HepG2 (cell line): ENCODE measurements around the gene NFKB2. TPM values are rescaled to one million over a fixed set of nuclear protein-coding genes. Genes with fewer than 3 reads are reported as not detected.
A peak's percentile ranks its signal among the peaks of the same experiment; 100 is the strongest.

Experiments used
- ELF3 ChIP-seq: IDR thresholded peaks from 2 replicates; pipeline ENCODE4 v1.6.1; 2016; ENCODE audit warnings: missing genetic modification reagents, missing compliant biosample characterization
- GATA4 ChIP-seq: sonication (generic); IDR thresholded peaks from 2 replicates; pipeline ENCODE4 v1.6.1; 2016; ENCODE audit warnings: antibody characterized with exemption, low read depth, borderline replicate concordance
- GATAD1 ChIP-seq: IDR thresholded peaks from 2 replicates; pipeline ENCODE4 v1.6.1; 2016; ENCODE audit warnings: missing genetic modification reagents, missing compliant biosample characterization
- HNF4A ChIP-seq: sonication (generic); formaldehyde crosslinking; IDR thresholded peaks from 2 replicates; pipeline ENCODE4 v1.4.0; 2020; ENCODE audit warnings: missing genetic modification reagents
- KDM4B ChIP-seq: sonication (generic); formaldehyde crosslinking; IDR thresholded peaks from 2 replicates; pipeline ENCODE4 v1.4.0; 2020; ENCODE audit warnings: missing genetic modification reagents
- KIAA2018 ChIP-seq: sonication (generic); formaldehyde crosslinking; IDR thresholded peaks from 2 replicates; pipeline ENCODE4 v1.5.0; 2020; ENCODE audit warnings: mild to moderate bottlenecking, missing genetic modification reagents, borderline replicate concordance
- MLLT10 ChIP-seq: sonication (generic); formaldehyde crosslinking; IDR thresholded peaks from 2 replicates; pipeline ENCODE4 v1.4.0; 2020; ENCODE audit warnings: missing genetic modification reagents
- REST ChIP-seq, 2 experiments: IDR thresholded peaks; 2 replicates each; pipeline ENCODE4 v1.6.1; 2011 to 2012; ENCODE audit warnings: low read length in 2 of 2, borderline replicate concordance in 1 of 2, low read depth in 1 of 2, mild to moderate bottlenecking in 1 of 2, moderate library complexity in 1 of 2
- YEATS4 ChIP-seq: sonication (generic); formaldehyde crosslinking; IDR thresholded peaks from 2 replicates; pipeline ENCODE4 v1.4.0; 2020; ENCODE audit warnings: missing genetic modification reagents, borderline replicate concordance
- ZBTB39 ChIP-seq: sonication (generic); formaldehyde crosslinking; IDR thresholded peaks from 2 replicates; pipeline ENCODE4 v1.5.0; 2020; ENCODE audit warnings: missing genetic modification reagents
- ZNF10 ChIP-seq: sonication (generic); formaldehyde crosslinking; IDR thresholded peaks from 2 replicates; pipeline ENCODE4 v1.4.0; 2020; ENCODE audit warnings: mild to moderate bottlenecking, low read depth, missing genetic modification reagents, borderline replicate concordance
- ZNF619 ChIP-seq: sonication (generic); formaldehyde crosslinking; IDR thresholded peaks from 2 replicates; pipeline ENCODE4 v1.4.0; 2020; ENCODE audit warnings: mild to moderate bottlenecking, missing genetic modification reagents
- polyA plus RNA-seq, 8 experiments: library from polyadenylated mRNA; depleted of rRNA in 3 of 8; stranded (reverse) in 7 of 8; unstranded in 1 of 8; fragments of >200 nt; fragmentation: Illumina TruSeq in 4 of 8; extraction: Trizol in 4 of 8; gene quantifications; 2 replicates each; pipeline versions ENCODE4 v1.2.1 to v1.2.3, GENCODE V29; 2011 to 2016; ENCODE audit warnings: low read depth in 4 of 8, missing spikeins in 1 of 8, mixed read lengths in 1 of 8; ENCODE audit not compliant: insufficient read depth in 1 of 8
- total RNA-seq, 5 experiments: library from RNA; depleted of rRNA; stranded (reverse); fragments of >200 nt; fragmentation: Illumina TruSeq; extraction: Trizol; gene quantifications; 2 replicates each; pipeline ENCODE4 v1.2.3, GENCODE V29; 2016; ENCODE audit warnings: low read depth in 1 of 5

NFKB2 gene
- total and polyA plus RNA-seq, 2 of the 13 experiments (the other 11 are each of a cell fraction or from before 2014, with no cell fraction given), result 7.7 to 12.5 TPM

DNA sequence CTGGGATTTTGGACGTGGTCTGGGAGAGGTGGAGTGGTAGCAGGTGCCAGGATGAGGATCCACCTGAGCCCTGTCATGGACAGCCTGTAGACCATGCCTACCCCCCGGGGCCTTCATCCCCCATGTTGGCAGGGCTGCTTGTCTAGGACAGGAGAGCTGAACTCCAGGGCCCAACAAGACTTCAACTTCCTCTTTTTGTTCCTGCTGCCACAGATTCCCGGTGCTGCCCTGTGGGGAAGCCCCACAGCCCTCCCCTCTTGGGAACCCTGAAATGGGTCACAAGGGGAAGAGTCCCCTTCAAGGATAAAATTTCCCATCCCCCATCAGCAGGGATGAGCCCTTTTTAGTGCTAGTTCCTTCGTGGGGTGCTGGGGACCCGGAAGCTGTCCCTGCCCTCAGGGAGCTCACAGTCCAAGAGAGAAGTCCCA, 38.1 kb downstream of the NFKB2 start (continued):
- no peak for TF ChIP-seq REST (IDR thresholded peaks at IDR 0.05; ENCODE audit: borderline replicate concordance in 1 of 2, low read depth in 1 of 2, low read length in 2 of 2)
- no peak for TF ChIP-seq ZBTB39 (CRISPR knock-in tag)
- no peak for TF ChIP-seq ZNF10 (CRISPR knock-in tag)
- no peak for TF ChIP-seq GATAD1 (CRISPR knock-in tag)
- TF ChIP-seq MLLT10 (CRISPR knock-in tag), result no peak
- TF ChIP-seq GATA4, result no peak
- 0 out of 2 replicates have a peak, but pooled peaks have one; percentile 46 for TF ChIP-seq YEATS4 (CRISPR knock-in tag)
- TF ChIP-seq KDM4B (CRISPR knock-in tag), result no peak
- TF ChIP-seq KIAA2018, result no peak
- TF ChIP-seq ELF3 (CRISPR knock-in tag), result no peak
- TF ChIP-seq ZNF619, result no peak
- peak; percentile 25; the same call in 1 of the 2 replicates for TF ChIP-seq HNF4A
